ENCODE data around the gene SCFD2.

DNA sequence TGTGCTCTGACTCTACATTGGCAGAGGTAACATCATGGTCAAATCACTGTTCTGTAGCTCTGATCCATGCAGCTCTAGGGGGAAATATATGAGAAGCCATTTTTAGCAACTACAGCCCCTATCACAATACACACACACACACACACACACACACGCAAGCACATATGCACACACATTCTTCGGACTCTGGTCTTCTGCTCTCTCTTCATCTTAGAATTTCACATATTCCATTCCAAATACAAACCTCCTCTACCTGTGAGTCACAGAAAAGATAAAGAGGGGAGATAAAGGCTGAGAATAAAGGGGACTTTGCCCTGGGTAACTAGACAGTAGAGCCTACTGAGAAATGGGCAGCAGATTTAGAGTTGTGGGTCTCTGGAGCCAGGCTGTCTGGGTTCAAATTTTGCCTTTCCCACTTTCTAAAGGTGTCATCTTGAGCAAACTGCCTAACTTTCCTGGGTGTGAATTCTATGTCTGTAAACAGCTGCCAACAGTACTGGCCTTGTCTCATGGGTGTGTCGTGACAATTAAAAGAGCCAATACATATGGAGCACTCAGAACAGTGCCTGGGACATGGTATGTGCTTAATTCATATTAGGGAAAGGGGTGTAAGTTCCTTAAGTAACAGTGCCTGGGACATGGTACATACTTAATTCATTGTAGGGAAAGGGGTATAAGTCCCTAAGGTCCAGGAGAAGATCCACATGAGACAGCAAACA is 515.3 kb downstream of the SCFD2 start:
- TF ChIP-seq, protein P1, sequence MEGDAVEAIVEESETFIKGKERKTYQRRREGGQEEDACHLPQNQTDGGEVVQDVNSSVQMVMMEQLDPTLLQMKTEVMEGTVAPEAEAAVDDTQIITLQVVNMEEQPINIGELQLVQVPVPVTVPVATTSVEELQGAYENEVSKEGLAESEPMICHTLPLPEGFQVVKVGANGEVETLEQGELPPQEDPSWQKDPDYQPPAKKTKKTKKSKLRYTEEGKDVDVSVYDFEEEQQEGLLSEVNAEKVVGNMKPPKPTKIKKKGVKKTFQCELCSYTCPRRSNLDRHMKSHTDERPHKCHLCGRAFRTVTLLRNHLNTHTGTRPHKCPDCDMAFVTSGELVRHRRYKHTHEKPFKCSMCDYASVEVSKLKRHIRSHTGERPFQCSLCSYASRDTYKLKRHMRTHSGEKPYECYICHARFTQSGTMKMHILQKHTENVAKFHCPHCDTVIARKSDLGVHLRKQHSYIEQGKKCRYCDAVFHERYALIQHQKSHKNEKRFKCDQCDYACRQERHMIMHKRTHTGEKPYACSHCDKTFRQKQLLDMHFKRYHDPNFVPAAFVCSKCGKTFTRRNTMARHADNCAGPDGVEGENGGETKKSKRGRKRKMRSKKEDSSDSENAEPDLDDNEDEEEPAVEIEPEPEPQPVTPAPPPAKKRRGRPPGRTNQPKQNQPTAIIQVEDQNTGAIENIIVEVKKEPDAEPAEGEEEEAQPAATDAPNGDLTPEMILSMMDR (conservative IDR thresholded peaks at IDR 0.05; ENCODE audit: low read depth, low read length) = no peak
- TF ChIP-seq EZH2 (IDR thresholded peaks at IDR 0.05; ENCODE audit: borderline replicate concordance, low read depth, low read length, poor library complexity, severe bottlenecking) = no peak

All from A673 (cell line).